MM.1S (cell line): ENCODE data around the gene BCAS3.

ENCODE experiments used
- EZH2 ChIP-seq: fragments of 300-600 bp; sonication (generic); optimal IDR thresholded peaks from 2 replicates; pipeline ENCODE3; 2017; ENCODE audit warnings: low read depth, mild to moderate bottlenecking, antibody characterized with exemption, low read length, mixed read lengths
- EZH2phosphoT487 ChIP-seq: fragments of 300-600 bp; sonication (generic); IDR thresholded peaks from 2 replicates; pipeline ENCODE4 v1.6.1; 2018; ENCODE audit warnings: antibody characterized with exemption, low read length
- TF ChIP-seq, protein P1 (sequence below): fragments of 300-600 bp; sonication (generic); IDR thresholded peaks from 2 replicates; pipeline ENCODE4 v1.5.1; 2016; ENCODE audit warnings: antibody characterized with exemption, low read length, mixed read lengths

GRCh38 chr17:61321344-61321743, 643.7 kb downstream of the BCAS3 start:
- TF ChIP-seq, protein P1, sequence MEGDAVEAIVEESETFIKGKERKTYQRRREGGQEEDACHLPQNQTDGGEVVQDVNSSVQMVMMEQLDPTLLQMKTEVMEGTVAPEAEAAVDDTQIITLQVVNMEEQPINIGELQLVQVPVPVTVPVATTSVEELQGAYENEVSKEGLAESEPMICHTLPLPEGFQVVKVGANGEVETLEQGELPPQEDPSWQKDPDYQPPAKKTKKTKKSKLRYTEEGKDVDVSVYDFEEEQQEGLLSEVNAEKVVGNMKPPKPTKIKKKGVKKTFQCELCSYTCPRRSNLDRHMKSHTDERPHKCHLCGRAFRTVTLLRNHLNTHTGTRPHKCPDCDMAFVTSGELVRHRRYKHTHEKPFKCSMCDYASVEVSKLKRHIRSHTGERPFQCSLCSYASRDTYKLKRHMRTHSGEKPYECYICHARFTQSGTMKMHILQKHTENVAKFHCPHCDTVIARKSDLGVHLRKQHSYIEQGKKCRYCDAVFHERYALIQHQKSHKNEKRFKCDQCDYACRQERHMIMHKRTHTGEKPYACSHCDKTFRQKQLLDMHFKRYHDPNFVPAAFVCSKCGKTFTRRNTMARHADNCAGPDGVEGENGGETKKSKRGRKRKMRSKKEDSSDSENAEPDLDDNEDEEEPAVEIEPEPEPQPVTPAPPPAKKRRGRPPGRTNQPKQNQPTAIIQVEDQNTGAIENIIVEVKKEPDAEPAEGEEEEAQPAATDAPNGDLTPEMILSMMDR = no peak
- TF ChIP-seq EZH2phosphoT487 (no peak), EZH2 (no peak)
